WTC11 (cell line): ENCODE data around the gene MR1. TPM values are rescaled to one million over a fixed set of nuclear protein-coding genes. Genes with fewer than 3 reads are reported as not detected.

Experiments used
- ATAC-seq: fragments of 200-7000 bp; cut with Tn5 transposase; 2 replicates; pipeline ENCODE4 v1.10.0; 2021; ENCODE audit warnings: mild to moderate bottlenecking, moderate library complexity
- CTCF ChIA-PET: fragments of 300-600 bp; sonication (Branson Sonifier 250); formaldehyde crosslinking; loops from one replicate; lab custom pipeline; 2021; ENCODE audit warnings: antibody characterized with exemption; lab: Charles Lee
- POLR2A ChIA-PET: fragments of 350-600 bp; sonication (Branson Sonifier 250); formaldehyde crosslinking; loops from one replicate; lab custom pipeline; 2021; ENCODE audit warnings: antibody characterized with exemption; lab: Charles Lee
- DNase-seq: peaks from one replicate; pipeline ENCODE4 v3.0.0; 2021; ENCODE audit warnings: low spot score
- H3K27ac Mint-ChIP-seq: 2 replicates; pipeline ENCODE4 v1.8.0; 2021; ENCODE audit warnings: mixed read lengths
- H3K27me3 Mint-ChIP-seq: 2 replicates; pipeline ENCODE4 v1.8.0; 2021; ENCODE audit warnings: low read depth, mild to moderate bottlenecking, moderate library complexity, mixed read lengths
- H3K36me3 Mint-ChIP-seq: 2 replicates; pipeline ENCODE4 v1.8.0; 2021; ENCODE audit warnings: mixed read lengths
- H3K4me1 Mint-ChIP-seq: 2 replicates; pipeline ENCODE4 v1.8.0; 2022; ENCODE audit warnings: mixed read lengths
- H3K4me3 Mint-ChIP-seq: 2 replicates; pipeline ENCODE4 v1.8.0; 2021; ENCODE audit warnings: mild to moderate bottlenecking, moderate library complexity, mixed read lengths
- H3K9me3 Mint-ChIP-seq: 2 replicates; pipeline ENCODE4 v1.8.0; 2021; ENCODE audit warnings: mixed read lengths
- ATF1 ChIP-seq: sonication (generic); formaldehyde crosslinking; IDR thresholded peaks from 2 replicates; pipeline ENCODE4 v1.8.1; 2023; ENCODE audit warnings: mild to moderate bottlenecking, moderate library complexity, missing genetic modification reagents
- CREM ChIP-seq: sonication (generic); formaldehyde crosslinking; IDR thresholded peaks from 2 replicates; pipeline ENCODE4 v1.8.1; 2022; ENCODE audit warnings: mild to moderate bottlenecking, missing genetic modification reagents, moderate library complexity
- FOXP1 ChIP-seq: sonication (generic); formaldehyde crosslinking; IDR thresholded peaks from 2 replicates; pipeline ENCODE4 v1.8.0; 2022; ENCODE audit warnings: missing genetic modification reagents, mild to moderate bottlenecking, moderate library complexity, borderline replicate concordance
- GRHL2 ChIP-seq: fragments of 250-450 bp; sonication (Bioruptor Pico); IDR thresholded peaks from 2 replicates; pipeline ENCODE4 v1.8.0; 2022; ENCODE audit warnings: mild to moderate bottlenecking, moderate library complexity; ENCODE audit not compliant: insufficient replicate concordance, severe bottlenecking
- MXD4 ChIP-seq: fragments of 250-450 bp; sonication (Bioruptor Pico); IDR thresholded peaks from 2 replicates; pipeline ENCODE4 v1.8.0; 2021; ENCODE audit warnings: mild to moderate bottlenecking, moderate library complexity, borderline replicate concordance
- NFATC4 ChIP-seq: fragments of 250-450 bp; sonication (Bioruptor Pico); IDR thresholded peaks from 2 replicates; pipeline ENCODE4 v1.9.0; 2021; ENCODE audit warnings: mild to moderate bottlenecking
- NFE2L1 ChIP-seq: sonication (generic); formaldehyde crosslinking; IDR thresholded peaks from 2 replicates; pipeline ENCODE4 v1.8.1; 2023; ENCODE audit warnings: missing genetic modification reagents
- NR1H2 ChIP-seq: sonication (generic); formaldehyde crosslinking; IDR thresholded peaks from 2 replicates; pipeline ENCODE4 v1.9.0; 2021; ENCODE audit warnings: mild to moderate bottlenecking, moderate library complexity, missing genetic modification reagents
- NR2C2 ChIP-seq: sonication (generic); formaldehyde crosslinking; IDR thresholded peaks from 2 replicates; pipeline ENCODE4 v1.8.0; 2022; ENCODE audit warnings: mild to moderate bottlenecking, missing genetic modification reagents
- SMAD3 ChIP-seq: sonication (generic); formaldehyde crosslinking; IDR thresholded peaks from 2 replicates; pipeline ENCODE4 v1.8.0; 2022; ENCODE audit warnings: missing genetic modification reagents, mild to moderate bottlenecking, borderline replicate concordance
- TEAD4 ChIP-seq: sonication (generic); formaldehyde crosslinking; IDR thresholded peaks from 2 replicates; pipeline ENCODE4 v1.8.0; 2022; ENCODE audit warnings: mild to moderate bottlenecking, missing genetic modification reagents
- ZNF219 ChIP-seq: sonication (generic); formaldehyde crosslinking; IDR thresholded peaks from 2 replicates; pipeline ENCODE4 v1.8.0; 2023; ENCODE audit warnings: missing genetic modification reagents, mild to moderate bottlenecking, borderline replicate concordance
- total RNA-seq: library from RNA; stranded (reverse); gene quantifications from 3 replicates; pipeline ENCODE4 v1.2.3, GENCODE V29; 2021
- TF ChIP-seq, protein P1 (sequence below): sonication (generic); formaldehyde crosslinking; IDR thresholded peaks from 2 replicates; pipeline ENCODE4 v1.8.0; 2023; ENCODE audit warnings: missing genetic modification reagents
- TF ChIP-seq, protein P2 (sequence below): sonication (generic); formaldehyde crosslinking; conservative IDR thresholded peaks from 2 replicates; pipeline ENCODE4 v1.8.1; 2022; ENCODE audit warnings: mild to moderate bottlenecking, missing genetic modification reagents
- TF ChIP-seq, protein P3 (sequence below): fragments of 250-450 bp; sonication (Bioruptor Pico); IDR thresholded peaks from 2 replicates; pipeline ENCODE4 v1.9.0; 2021; ENCODE audit warnings: mild to moderate bottlenecking
- TF ChIP-seq, protein P4 (sequence below): sonication (generic); formaldehyde crosslinking; IDR thresholded peaks from 2 replicates; pipeline ENCODE4 v1.8.0; 2022; ENCODE audit warnings: mild to moderate bottlenecking, missing genetic modification reagents
- TF ChIP-seq, protein P5 (sequence below): sonication (generic); formaldehyde crosslinking; IDR thresholded peaks from 2 replicates; pipeline ENCODE4 v1.8.0; 2022; ENCODE audit warnings: mild to moderate bottlenecking, missing genetic modification reagents
- TF ChIP-seq, protein P6 (sequence below): fragments of 200-600 bp; IDR thresholded peaks from 2 replicates; pipeline ENCODE4 v1.8.0; 2022; ENCODE audit warnings: antibody characterized with exemption
- TF ChIP-seq, protein P7 (sequence below): fragments of 250-450 bp; sonication (Bioruptor Pico); conservative IDR thresholded peaks from 2 replicates; pipeline ENCODE4 v1.9.0; 2021; ENCODE audit warnings: mild to moderate bottlenecking

The MR1 gene
- total RNA-seq, 1 experiment from 2014 or later, result 0.28 TPM

DNA sequence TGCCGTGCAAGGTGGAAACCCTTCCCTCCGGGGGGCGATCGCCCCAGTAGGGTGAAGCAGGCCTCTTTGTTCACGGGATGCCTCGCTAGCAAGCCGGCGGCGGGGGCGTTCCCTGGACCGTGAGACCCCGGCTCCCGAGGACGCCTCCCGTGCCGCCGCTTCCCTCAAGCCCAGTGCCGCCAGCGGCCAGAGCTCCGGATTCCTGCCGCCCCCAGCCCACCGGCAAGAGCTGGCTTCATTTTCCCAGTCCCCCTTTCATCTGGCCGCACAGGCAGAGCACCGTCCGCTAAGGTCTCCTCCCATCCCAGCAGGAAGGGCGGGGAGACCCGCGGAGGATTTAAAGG lies 71.0 kb downstream of the MR1 start (continued):
- TF ChIP-seq NFATC4 (CRISPR knock-in tag), result no peak

DNA sequence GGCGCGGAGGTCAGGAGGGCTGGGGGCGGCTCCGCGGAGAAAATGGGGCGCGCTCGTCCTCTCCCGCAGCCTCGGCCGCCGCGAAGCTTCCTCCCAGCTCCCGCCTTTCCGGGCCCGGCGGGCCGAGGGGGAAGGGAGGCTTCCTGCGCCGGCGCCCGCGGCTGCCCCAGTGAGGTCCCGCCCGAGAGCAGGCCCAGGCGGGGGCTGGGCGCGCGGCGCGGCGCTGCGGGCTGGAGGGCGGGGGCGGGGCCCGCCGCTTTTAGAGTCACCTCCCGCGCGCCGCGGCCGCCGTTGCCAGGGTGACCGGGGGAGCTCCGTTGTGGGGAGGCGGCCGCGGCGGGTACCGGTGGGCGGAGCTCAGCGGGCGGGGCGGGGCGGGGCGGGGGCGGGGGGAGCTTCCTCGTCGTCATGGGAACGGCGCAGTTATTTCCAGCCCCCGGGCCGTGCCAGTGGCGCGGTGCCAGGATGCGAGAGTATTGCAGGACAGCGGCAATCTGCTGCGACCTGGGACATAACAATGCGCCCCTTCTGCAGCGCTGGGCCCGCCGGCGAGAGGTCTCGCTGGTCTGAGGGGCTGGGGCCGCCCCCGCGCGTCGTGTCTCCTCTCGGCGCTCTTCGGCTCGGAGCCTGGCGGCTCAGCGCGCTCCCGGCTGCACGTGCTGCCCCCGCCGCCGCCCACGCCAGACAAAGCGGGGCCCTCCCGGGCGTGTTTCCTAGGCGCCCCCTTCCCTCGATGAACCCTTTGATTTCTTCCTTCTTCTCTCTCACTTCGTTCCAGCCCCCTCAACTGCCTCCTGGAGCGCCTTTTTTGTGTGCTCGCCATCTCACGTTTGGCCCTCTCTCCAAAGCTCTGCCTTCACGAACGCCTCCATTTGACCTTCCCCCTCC lies 71.6 kb downstream of the MR1 start:
- H3K4me1 Mint-ChIP-seq, result peaks cover 83% of the 10 kb centered on the region
- ATAC-seq (peak; percentile 63), DNase-seq (peak; percentile 89)
- H3K9me3 Mint-ChIP-seq, result 0 out of 2 replicates have a peak, but pooled peaks cover 3% of the 10 kb centered on the region
- H3K27me3 Mint-ChIP-seq, result peaks cover 73% of the 10 kb centered on the region
- H3K36me3 Mint-ChIP-seq, result no peaks in the 10 kb centered on the region
- ChIA-PET POLR2A (interaction anchor here (0.6 to 3.1 kb wide), 10 partner anchors 15 to 182 kb away, joined by 3 to 12 read pairs (median 4); partner anchors contain the start of genes IER5 and STX6), CTCF (interaction anchor here (0.8 to 2.4 kb wide), 15 partner anchors 10 to 182 kb away, joined by 3 to 27 read pairs (median 4); no protein-coding TSS in a partner anchor)
- peak overlapping the region; percentile 85 for H3K4me3 Mint-ChIP-seq
- no peak overlapping the region for H3K27ac Mint-ChIP-seq
- TF ChIP-seq, protein P1, sequence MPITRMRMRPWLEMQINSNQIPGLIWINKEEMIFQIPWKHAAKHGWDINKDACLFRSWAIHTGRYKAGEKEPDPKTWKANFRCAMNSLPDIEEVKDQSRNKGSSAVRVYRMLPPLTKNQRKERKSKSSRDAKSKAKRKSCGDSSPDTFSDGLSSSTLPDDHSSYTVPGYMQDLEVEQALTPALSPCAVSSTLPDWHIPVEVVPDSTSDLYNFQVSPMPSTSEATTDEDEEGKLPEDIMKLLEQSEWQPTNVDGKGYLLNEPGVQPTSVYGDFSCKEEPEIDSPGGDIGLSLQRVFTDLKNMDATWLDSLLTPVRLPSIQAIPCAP (CRISPR knock-in tag), result peak; percentile 75; the same call in 1 of the 2 replicates
- TF ChIP-seq GRHL2 (CRISPR knock-in tag) (no peak), MXD4 (no peak), NFE2L1 (CRISPR knock-in tag) (no peak; the same call in 1 of the 2 replicates), ZNF219 (no peak), NR2C2 (CRISPR knock-in tag) (no peak), ATF1 (CRISPR knock-in tag) (no peak), CREM (CRISPR knock-in tag) (0 out of 2 replicates have a peak, but pooled peaks have one; percentile 19), TEAD4 (CRISPR knock-in tag) (no peak), SMAD3 (CRISPR knock-in tag) (peak; percentile 46; the same call in 1 of the 2 replicates), FOXP1 (no peak; the same call in 1 of the 2 replicates), NR1H2 (no peak)
- TF ChIP-seq, protein P2, sequence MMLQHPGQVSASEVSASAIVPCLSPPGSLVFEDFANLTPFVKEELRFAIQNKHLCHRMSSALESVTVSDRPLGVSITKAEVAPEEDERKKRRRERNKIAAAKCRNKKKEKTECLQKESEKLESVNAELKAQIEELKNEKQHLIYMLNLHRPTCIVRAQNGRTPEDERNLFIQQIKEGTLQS (CRISPR knock-in tag), result no peak
- TF ChIP-seq, protein P3, sequence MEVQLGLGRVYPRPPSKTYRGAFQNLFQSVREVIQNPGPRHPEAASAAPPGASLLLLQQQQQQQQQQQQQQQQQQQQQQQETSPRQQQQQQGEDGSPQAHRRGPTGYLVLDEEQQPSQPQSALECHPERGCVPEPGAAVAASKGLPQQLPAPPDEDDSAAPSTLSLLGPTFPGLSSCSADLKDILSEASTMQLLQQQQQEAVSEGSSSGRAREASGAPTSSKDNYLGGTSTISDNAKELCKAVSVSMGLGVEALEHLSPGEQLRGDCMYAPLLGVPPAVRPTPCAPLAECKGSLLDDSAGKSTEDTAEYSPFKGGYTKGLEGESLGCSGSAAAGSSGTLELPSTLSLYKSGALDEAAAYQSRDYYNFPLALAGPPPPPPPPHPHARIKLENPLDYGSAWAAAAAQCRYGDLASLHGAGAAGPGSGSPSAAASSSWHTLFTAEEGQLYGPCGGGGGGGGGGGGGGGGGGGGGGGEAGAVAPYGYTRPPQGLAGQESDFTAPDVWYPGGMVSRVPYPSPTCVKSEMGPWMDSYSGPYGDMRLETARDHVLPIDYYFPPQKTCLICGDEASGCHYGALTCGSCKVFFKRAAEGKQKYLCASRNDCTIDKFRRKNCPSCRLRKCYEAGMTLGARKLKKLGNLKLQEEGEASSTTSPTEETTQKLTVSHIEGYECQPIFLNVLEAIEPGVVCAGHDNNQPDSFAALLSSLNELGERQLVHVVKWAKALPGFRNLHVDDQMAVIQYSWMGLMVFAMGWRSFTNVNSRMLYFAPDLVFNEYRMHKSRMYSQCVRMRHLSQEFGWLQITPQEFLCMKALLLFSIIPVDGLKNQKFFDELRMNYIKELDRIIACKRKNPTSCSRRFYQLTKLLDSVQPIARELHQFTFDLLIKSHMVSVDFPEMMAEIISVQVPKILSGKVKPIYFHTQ (CRISPR knock-in tag), result no peak
- TF ChIP-seq, protein P4, sequence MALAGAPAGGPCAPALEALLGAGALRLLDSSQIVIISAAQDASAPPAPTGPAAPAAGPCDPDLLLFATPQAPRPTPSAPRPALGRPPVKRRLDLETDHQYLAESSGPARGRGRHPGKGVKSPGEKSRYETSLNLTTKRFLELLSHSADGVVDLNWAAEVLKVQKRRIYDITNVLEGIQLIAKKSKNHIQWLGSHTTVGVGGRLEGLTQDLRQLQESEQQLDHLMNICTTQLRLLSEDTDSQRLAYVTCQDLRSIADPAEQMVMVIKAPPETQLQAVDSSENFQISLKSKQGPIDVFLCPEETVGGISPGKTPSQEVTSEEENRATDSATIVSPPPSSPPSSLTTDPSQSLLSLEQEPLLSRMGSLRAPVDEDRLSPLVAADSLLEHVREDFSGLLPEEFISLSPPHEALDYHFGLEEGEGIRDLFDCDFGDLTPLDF, result 0 out of 2 replicates have a peak, but pooled peaks have one; percentile 79
- TF ChIP-seq, protein P5, sequence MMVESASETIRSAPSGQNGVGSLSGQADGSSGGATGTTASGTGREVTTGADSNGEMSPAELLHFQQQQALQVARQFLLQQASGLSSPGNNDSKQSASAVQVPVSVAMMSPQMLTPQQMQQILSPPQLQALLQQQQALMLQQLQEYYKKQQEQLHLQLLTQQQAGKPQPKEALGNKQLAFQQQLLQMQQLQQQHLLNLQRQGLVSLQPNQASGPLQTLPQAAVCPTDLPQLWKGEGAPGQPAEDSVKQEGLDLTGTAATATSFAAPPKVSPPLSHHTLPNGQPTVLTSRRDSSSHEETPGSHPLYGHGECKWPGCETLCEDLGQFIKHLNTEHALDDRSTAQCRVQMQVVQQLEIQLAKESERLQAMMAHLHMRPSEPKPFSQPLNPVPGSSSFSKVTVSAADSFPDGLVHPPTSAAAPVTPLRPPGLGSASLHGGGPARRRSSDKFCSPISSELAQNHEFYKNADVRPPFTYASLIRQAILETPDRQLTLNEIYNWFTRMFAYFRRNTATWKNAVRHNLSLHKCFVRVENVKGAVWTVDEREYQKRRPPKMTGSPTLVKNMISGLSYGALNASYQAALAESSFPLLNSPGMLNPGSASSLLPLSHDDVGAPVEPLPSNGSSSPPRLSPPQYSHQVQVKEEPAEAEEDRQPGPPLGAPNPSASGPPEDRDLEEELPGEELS (CRISPR knock-in tag), result peak; percentile 41
- TF ChIP-seq, protein P6, sequence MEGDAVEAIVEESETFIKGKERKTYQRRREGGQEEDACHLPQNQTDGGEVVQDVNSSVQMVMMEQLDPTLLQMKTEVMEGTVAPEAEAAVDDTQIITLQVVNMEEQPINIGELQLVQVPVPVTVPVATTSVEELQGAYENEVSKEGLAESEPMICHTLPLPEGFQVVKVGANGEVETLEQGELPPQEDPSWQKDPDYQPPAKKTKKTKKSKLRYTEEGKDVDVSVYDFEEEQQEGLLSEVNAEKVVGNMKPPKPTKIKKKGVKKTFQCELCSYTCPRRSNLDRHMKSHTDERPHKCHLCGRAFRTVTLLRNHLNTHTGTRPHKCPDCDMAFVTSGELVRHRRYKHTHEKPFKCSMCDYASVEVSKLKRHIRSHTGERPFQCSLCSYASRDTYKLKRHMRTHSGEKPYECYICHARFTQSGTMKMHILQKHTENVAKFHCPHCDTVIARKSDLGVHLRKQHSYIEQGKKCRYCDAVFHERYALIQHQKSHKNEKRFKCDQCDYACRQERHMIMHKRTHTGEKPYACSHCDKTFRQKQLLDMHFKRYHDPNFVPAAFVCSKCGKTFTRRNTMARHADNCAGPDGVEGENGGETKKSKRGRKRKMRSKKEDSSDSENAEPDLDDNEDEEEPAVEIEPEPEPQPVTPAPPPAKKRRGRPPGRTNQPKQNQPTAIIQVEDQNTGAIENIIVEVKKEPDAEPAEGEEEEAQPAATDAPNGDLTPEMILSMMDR, result no peak
- TF ChIP-seq, protein P7, sequence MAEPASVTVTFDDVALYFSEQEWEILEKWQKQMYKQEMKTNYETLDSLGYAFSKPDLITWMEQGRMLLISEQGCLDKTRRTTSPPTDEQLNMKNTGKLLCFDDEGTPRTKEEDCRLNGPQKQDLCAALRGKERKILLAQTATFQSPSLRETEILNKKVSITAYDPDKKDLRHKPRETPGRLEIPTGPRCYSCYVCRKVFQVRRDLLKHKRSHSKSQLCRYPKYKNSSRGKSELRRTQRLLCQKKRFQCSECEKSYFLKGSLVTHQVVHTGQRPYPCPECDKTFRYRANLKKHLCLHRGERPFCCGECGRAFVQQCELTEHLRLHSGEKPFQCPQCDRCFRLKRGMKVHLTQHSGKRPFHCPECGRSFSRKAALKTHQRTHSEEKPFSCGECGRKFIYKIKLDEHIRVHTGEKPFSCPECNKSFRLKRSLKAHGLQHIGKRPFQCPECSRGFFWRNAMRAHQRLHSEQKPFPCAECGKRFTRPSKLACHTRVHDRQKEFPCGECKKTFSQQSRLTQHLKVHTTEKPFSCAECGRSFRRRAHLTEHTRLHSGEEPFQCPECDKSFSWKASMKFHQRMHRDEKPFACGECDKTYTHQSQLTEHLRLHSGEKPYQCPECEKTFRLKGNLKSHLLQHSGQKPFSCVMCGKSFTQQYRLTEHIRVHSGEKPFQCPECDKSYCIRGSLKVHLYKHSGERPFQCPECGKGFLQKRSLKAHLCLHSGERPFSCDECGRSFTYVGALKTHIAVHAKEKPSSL (CRISPR knock-in tag), result no peak
